SJCRH30 (cell line): Measurements from ENCODE around the gene ZNF839. TPM values are rescaled to one million over a fixed set of nuclear protein-coding genes. Genes with fewer than 3 reads are reported as not detected.

Experiments used
- DNase-seq, 2 experiments: peaks; one replicate each; pipeline ENCODE4 v3.0.0-alpha.2; 2015 to 2020
- H3K27ac ChIP-seq: fragments of 250-450 bp; sonication (Bioruptor Pico); 2 replicates; pipeline ENCODE4 v1.5.1; 2020; ENCODE audit warnings: mild to moderate bottlenecking, moderate library complexity
- H3K27me3 ChIP-seq: fragments of 250-450 bp; sonication (Bioruptor Pico); 2 replicates; pipeline ENCODE4 v1.5.1; 2020; ENCODE audit warnings: mild to moderate bottlenecking, moderate library complexity
- H3K36me3 ChIP-seq: fragments of 250-450 bp; sonication (Bioruptor Pico); 2 replicates; pipeline ENCODE4 v1.5.1; 2020; ENCODE audit warnings: mild to moderate bottlenecking, moderate library complexity
- H3K4me1 ChIP-seq: fragments of 250-450 bp; sonication (Bioruptor Pico); 2 replicates; pipeline ENCODE4 v1.5.1; 2020; ENCODE audit warnings: mild to moderate bottlenecking, moderate library complexity
- H3K4me3 ChIP-seq: fragments of 250-450 bp; sonication (Bioruptor Pico); 2 replicates; pipeline ENCODE4 v1.5.1; 2020; ENCODE audit warnings: mild to moderate bottlenecking, moderate library complexity
- H3K9me3 ChIP-seq: fragments of 250-450 bp; sonication (Bioruptor Pico); replicated peaks from 2 replicates; pipeline ENCODE4 v1.5.1; 2020; ENCODE audit warnings: mild to moderate bottlenecking, moderate library complexity
- total RNA-seq: library from RNA; depleted of rRNA; stranded (reverse); fragments of >200 nt; shearing (Covaris generic); gene quantifications from 2 replicates; pipeline ENCODE4 v1.2.3, GENCODE V29; 2014; rRNA removed

Gene ZNF839
- total RNA-seq, result 4.0 and 4.2 TPM in 2 replicates

DNA sequence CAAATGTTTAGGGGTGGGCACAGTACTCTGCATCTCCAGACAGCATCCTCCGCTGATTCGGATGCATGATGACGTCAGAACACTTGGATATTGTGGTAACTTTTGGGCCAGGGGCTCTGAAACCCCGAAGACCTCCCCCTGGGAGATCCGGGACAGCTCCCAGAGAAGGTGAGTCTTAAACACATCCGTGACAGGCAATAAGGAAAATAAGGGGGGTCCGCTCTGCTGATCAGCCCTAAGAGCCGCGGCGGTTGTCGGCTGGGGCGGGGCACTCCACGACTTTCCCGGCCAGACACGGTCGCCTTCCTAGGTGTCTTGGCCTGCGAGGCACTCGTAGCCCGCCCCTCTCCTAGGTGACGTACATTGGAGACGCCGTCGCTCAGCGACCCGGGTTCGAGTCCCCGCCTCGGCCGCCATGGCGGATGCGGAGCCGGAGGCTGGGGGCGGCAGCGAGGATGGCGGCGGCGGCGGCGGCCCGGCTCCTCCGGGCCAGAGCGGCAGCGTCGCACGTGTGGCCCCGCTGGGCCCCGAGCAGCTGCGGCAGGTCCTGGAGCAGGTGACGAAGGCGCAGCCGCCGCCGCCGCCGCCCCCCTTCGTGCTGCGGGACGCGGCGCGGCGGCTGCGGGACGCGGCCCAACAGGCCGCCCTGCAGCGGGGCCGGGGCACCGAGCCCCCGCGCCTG, at the start of gene ZNF839:
ZNF839 (plus strand) TSS at position 396 of the 682 bp plus-strand sequence; CDS start at position 416, 20 bp downstream.
- no peaks in the 10 kb centered on the region for H3K36me3 ChIP-seq
- no peaks in the 10 kb centered on the region for H3K9me3 ChIP-seq
- H3K27me3 ChIP-seq, result no peaks in the 10 kb centered on the region
- peak; percentile 92 to 94 for DNase-seq
- H3K4me1 ChIP-seq, result no peaks in the 10 kb centered on the region; the same call in 1 of the 2 replicates
- peak within 1 kb of the TSS; percentile 42 for H3K27ac ChIP-seq
- H3K4me3 ChIP-seq, result peak within 1 kb of the TSS; percentile 73

DNA sequence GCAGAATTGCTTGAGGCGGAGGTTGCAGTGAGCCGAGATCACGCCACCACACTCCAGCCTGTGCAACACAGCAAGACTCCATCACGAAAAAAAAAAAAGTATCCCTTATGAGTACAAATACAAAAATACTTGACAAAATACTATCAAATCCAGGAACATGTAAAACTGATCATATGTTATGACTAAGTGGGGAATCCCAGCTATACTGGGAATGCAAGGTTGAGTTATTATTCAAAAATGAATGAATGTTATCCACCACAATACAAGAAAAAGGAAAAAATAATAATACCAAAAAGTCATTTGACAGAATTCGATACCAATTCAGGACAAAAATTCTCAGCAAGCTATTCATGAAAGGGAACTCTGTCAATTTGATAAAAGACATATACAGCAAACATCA, 47.2 kb upstream of the ZNF839 start:
- Histone ChIP-seq H3K27me3 (no peaks in the 10 kb centered on the region), H3K36me3 (no peaks in the 10 kb centered on the region), H3K4me1 (no peaks in the 10 kb centered on the region), H3K4me3 (no peak overlapping the region), H3K27ac (no peak overlapping the region), H3K9me3 (0 out of 2 replicates have a peak, but pooled peaks cover 3% of the 10 kb centered on the region)
- DNase-seq, result no peak

DNA sequence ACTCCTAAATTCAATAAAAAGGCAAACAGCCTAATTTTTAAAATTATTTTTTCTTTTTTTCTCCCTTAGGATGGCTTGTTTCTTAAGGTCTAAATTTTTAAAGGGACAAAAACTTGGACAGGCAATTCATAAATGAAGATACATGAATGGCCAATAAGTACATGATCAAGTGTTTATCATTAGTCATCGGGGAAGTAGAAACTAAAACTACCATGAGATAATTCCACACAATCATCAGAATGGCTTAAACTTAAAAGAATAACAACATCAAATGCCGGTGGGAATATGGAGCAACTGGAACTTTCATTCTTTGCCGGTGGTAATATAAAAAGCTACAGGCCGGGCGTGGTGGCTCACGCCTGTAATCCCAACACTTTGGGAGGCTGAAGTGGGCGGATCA, 43.7 kb upstream of the ZNF839 start:
- Histone ChIP-seq H3K4me3 (no peak overlapping the region), H3K36me3 (no peaks in the 10 kb centered on the region), H3K27ac (no peak overlapping the region), H3K4me1 (no peaks in the 10 kb centered on the region), H3K9me3 (0 out of 2 replicates have a peak, but pooled peaks cover 3% of the 10 kb centered on the region), H3K27me3 (no peaks in the 10 kb centered on the region)
- no peak for DNase-seq

GRCh38 chr14:102277874-102278630, 41.5 kb upstream of the ZNF839 start:
- no peak overlapping the region for H3K4me3 ChIP-seq
- H3K4me1 ChIP-seq, result no peaks in the 10 kb centered on the region
- H3K9me3 ChIP-seq, result 0 out of 2 replicates have a peak, but pooled peaks cover 3% of the 10 kb centered on the region
- DNase-seq, result no peak
- H3K27ac ChIP-seq, result no peak overlapping the region
- H3K36me3 ChIP-seq, result no peaks in the 10 kb centered on the region
- no peaks in the 10 kb centered on the region for H3K27me3 ChIP-seq

GRCh38 chr14:102278631-102278935, 41.0 kb upstream of the ZNF839 start:
- Histone ChIP-seq H3K36me3 (no peaks in the 10 kb centered on the region), H3K27ac (no peak overlapping the region), H3K4me3 (no peak overlapping the region), H3K27me3 (no peaks in the 10 kb centered on the region), H3K9me3 (0 out of 2 replicates have a peak, but pooled peaks cover 3% of the 10 kb centered on the region), H3K4me1 (no peaks in the 10 kb centered on the region)
- no peak for DNase-seq

DNA sequence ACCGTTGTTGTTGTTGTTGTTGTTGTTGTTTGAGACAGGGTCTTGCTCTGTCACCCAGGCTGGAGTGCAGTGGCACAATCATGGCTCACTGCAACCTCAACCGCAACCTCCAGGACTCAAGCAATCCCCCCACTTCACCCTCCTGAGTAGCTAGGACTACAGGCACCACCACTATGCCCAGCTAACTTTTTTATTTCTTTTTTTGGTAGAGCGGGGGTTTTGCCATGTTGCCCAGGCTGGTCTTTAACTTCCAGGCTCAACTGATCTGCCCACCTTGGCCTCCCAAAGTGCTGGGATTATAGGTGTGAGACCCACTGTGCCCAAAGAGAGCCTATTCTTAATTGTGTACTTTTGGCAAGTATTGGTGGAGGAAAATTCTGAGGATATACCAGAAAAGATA, 40.3 kb upstream of the ZNF839 start:
- H3K36me3 ChIP-seq, result no peaks in the 10 kb centered on the region

DNA sequence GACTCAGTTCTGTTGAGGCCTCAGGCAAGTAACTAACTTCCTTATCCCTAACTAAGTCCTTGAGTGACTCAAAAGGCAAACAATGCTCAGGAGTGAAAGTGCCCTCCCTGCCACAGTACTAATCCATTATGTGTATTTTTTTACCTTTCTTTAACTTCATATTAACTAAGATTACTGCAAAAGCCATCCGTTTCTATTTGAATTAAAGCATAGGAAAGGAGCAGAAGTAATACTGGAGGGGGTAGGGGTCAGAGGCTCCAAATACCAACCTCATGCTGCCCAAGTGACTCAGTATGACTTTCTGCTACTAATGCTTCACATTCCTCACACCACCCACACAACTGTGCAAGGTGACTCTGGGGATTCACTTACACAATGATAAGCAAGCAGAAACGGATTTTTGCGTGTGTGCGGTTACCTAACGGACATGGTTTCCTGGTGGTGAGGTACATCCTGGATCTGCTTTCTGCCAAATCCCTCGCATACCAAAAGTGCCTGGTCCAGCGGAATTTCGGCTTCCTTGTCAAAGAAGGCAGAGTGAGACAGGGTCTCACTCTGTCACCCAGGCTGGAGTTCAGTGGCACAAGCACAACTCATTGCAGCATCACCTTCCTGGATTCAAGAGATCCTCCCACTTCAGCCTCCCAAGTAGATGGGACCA, 39.7 kb upstream of the ZNF839 start:
- H3K27me3 ChIP-seq, result no peaks in the 10 kb centered on the region
- H3K4me3 ChIP-seq, result no peak overlapping the region
- no peaks in the 10 kb centered on the region for H3K36me3 ChIP-seq
- H3K4me1 ChIP-seq, result no peaks in the 10 kb centered on the region
- H3K27ac ChIP-seq, result no peak overlapping the region
- DNase-seq, result no peak
- 0 out of 2 replicates have a peak, but pooled peaks cover 3% of the 10 kb centered on the region for H3K9me3 ChIP-seq

More for the DNA sequence above, 40.3 kb upstream of the ZNF839 start:
- Histone ChIP-seq H3K27ac (no peak overlapping the region), H3K4me1 (no peaks in the 10 kb centered on the region), H3K9me3 (0 out of 2 replicates have a peak, but pooled peaks cover 3% of the 10 kb centered on the region), H3K4me3 (no peak overlapping the region), H3K27me3 (no peaks in the 10 kb centered on the region)
- DNase-seq, result no peak

- Histone ChIP-seq H3K36me3 (no peaks in the 10 kb centered on the region), H3K27ac (no peak overlapping the region), H3K4me1 (no peaks in the 10 kb centered on the region), H3K9me3 (0 out of 2 replicates have a peak, but pooled peaks cover 3% of the 10 kb centered on the region), H3K27me3 (no peaks in the 10 kb centered on the region), H3K4me3 (no peak overlapping the region)
- DNase-seq, result no peak
Measured at GRCh38 chr14:102280376-102280962, 39.1 kb upstream of the ZNF839 start.

DNA sequence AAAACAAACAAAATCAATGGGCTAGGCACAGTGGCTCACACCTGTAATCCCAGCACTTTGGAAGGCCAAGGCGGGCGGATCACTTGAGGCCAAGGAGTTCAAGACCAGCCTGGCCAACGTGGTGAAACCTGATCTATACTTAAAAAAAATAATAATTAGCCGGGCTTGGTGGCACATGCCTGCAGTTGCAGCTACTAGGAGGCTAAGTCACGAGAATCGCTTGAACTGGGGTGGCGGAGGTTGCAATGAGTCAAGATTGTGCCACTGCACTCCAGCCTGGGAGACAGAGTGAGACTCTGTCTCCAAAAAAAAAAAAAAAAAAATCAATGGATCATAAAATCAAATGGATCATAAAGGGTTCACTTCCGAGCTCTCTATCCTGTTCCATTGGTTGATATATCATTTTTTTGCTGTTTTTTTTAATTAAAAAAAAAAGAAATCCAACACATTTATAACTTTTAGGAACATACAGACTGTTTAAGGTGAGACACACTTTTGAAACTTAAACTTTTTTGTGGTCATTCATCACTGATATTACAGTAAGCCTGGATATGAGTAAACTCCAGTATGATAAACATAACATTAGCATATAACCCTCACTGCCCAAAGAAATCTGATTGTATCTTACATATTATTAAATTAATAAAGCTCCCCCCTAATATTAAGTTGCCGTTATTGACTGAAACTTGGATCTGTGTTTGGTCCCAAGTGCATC, 36.6 kb upstream of the ZNF839 start:
- Histone ChIP-seq H3K36me3 (no peaks in the 10 kb centered on the region), H3K4me1 (no peaks in the 10 kb centered on the region), H3K9me3 (no peaks in the 10 kb centered on the region), H3K4me3 (no peak overlapping the region), H3K27me3 (no peaks in the 10 kb centered on the region), H3K27ac (no peak overlapping the region)
- DNase-seq, result no peak

DNA sequence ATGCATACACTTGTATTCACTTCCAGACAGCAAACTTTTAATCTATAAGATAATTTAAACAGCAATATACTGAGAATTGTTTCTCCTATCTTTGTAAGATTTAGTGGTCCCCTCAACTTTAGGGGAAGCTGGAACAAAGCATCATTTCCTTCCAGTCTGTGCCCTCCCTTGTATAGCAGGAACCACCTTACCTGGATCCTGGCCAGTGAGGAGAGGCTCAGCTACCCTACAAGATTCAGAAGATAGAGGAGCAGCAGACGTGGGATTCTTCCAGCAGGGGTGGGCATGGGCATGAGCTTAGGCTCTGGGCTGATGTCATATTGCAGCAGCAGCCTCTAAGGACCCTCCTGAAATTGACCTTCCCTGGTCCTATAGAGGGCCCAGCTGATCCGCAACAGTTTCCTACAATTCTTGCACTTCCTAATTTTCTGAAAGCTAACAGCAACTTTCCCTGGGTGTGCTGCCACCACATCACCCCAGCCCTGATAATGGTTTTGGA, 35.9 kb upstream of the ZNF839 start:
- DNase-seq, result no peak
- H3K4me1 ChIP-seq, result no peaks in the 10 kb centered on the region
- no peaks in the 10 kb centered on the region for H3K27me3 ChIP-seq
- H3K4me3 ChIP-seq, result no peak overlapping the region
- H3K27ac ChIP-seq, result no peak overlapping the region
- H3K9me3 ChIP-seq, result peaks cover 4% of the 10 kb centered on the region; the same call in 1 of the 2 replicates
- no peaks in the 10 kb centered on the region for H3K36me3 ChIP-seq

GRCh38 chr14:102285106-102285505, 34.4 kb upstream of the ZNF839 start:
- Histone ChIP-seq H3K27ac (no peak overlapping the region), H3K9me3 (peaks cover 4% of the 10 kb centered on the region; the same call in 1 of the 2 replicates), H3K27me3 (no peaks in the 10 kb centered on the region), H3K36me3 (no peaks in the 10 kb centered on the region), H3K4me1 (no peaks in the 10 kb centered on the region), H3K4me3 (no peak overlapping the region)
- DNase-seq, result no peak

- no peak overlapping the region for H3K4me3 ChIP-seq
- DNase-seq, result no peak
- no peak overlapping the region for H3K27ac ChIP-seq
- H3K27me3 ChIP-seq, result no peaks in the 10 kb centered on the region
- H3K36me3 ChIP-seq, result no peaks in the 10 kb centered on the region
- no peaks in the 10 kb centered on the region for H3K4me1 ChIP-seq
- peaks cover 4% of the 10 kb centered on the region; the same call in 1 of the 2 replicates for H3K9me3 ChIP-seq
Measured at GRCh38 chr14:102288139-102288538, 31.4 kb upstream of the ZNF839 start.

DNA sequence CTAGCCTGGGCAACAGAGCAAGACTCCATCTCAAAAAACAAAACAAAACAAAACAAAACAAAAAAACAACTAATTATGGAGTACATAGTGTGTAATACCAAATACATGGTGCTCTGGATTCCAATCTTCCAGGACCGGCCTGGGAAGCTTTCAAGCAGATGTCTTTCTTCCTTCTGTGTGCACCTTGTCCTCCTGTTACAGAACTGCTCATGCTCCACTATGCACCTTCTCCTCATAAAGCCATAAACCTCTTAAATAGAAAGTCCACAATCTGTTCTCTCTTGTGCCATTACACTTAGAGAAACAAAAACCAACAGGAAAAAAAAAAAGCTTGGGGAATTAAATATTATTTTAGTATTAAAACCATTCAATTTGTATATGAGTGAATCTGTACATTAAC, 27.1 kb upstream of the ZNF839 start:
- Histone ChIP-seq H3K4me3 (no peak overlapping the region), H3K4me1 (no peaks in the 10 kb centered on the region), H3K9me3 (peaks cover 4% of the 10 kb centered on the region; the same call in 1 of the 2 replicates), H3K36me3 (no peaks in the 10 kb centered on the region), H3K27me3 (no peaks in the 10 kb centered on the region), H3K27ac (no peak overlapping the region)
- no peak for DNase-seq

DNA sequence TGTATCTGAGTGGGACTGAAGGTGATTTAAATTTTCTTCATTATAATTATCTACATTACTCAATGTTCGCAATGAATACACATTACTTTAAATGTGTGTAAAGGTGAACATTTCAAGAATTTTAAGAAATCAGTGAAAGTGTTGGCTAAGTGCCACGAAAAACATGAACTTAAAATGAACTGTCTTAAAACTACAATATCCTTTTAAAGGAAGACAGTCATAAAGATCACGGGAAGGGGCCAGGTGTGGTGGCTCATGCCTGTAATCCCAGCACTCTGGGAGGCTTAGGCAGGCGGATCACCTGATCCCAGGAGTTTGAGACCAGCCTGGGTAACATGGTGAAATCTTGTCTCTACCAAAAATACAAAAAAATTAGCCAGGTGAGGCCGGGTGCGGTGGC, 25.8 kb upstream of the ZNF839 start:
- DNase-seq, result no peak
- Histone ChIP-seq H3K9me3 (no peaks in the 10 kb centered on the region), H3K27me3 (no peaks in the 10 kb centered on the region), H3K4me1 (no peaks in the 10 kb centered on the region), H3K4me3 (no peak overlapping the region), H3K27ac (no peak overlapping the region), H3K36me3 (no peaks in the 10 kb centered on the region)
